Esophagus (tissue), 2 donors: ENCODE data around the gene TMEM121. TPM values are rescaled to one million over a fixed set of nuclear protein-coding genes. Genes with fewer than 3 reads are reported as not detected.

Experiments used
- H3K27ac ChIP-seq, 2 donors: one replicate each; pipeline ENCODE4 v1.5.1; 2013; ENCODE audit warnings: low read depth in 2 of 2, mild to moderate bottlenecking in 2 of 2, inconsistent platforms in 1 of 2, low read length in 1 of 2, moderate library complexity in 1 of 2
- H3K27me3 ChIP-seq, 2 donors: one replicate each; pipeline ENCODE4 v1.6.1; 2013; ENCODE audit warnings: low read length in 2 of 2, control low read depth in 1 of 2, mild to moderate bottlenecking in 1 of 2; ENCODE audit not compliant: insufficient read depth in 2 of 2, control insufficient read depth in 1 of 2
- H3K36me3 ChIP-seq, 2 donors: one replicate each; pipeline ENCODE4 v1.6.1; 2013; ENCODE audit warnings: low read length in 1 of 2; ENCODE audit not compliant: control insufficient read depth in 2 of 2, insufficient read depth in 2 of 2
- H3K4me1 ChIP-seq, 2 donors: one replicate each; pipeline ENCODE4 v1.6.1; 2013; ENCODE audit warnings: low read length in 1 of 2; ENCODE audit not compliant: control insufficient read depth in 2 of 2, insufficient read depth in 2 of 2
- H3K4me3 ChIP-seq, 2 donors: one replicate each; pipeline ENCODE4 v1.5.1; 2013; ENCODE audit warnings: low read length in 2 of 2, mild to moderate bottlenecking in 2 of 2, low read depth in 1 of 2, moderate library complexity in 1 of 2
- H3K9me3 ChIP-seq, 2 donors: one replicate each; pipeline ENCODE4 v1.6.1; 2013; ENCODE audit warnings: mild to moderate bottlenecking in 2 of 2, low read depth in 1 of 2, low read length in 1 of 2, moderate library complexity in 1 of 2; ENCODE audit not compliant: control insufficient read depth in 2 of 2, insufficient read depth in 1 of 2
- WGBS, 2 donors: extraction: QIAGEN DNeasy Blood & Tissue Kit; methylation state at CpG; one replicate each; pipeline ENCODE4 v1.1.7; 2013; 5-methylcytosine and 5-hydroxymethylcytosine counted together
- polyA plus RNA-seq, 2 donors: library from polyadenylated mRNA; stranded (reverse); fragments of 200-250 nt; gene quantifications; one replicate each; pipeline ENCODE4 v1.2.3, GENCODE V29; 2013
- donor health status: healthy with polysubstance abuse.
- donor health status: Bipolar disorder and iron deficiency.

The TMEM121 gene
- polyA plus RNA-seq, 2 donors: 0.29 to 1.3 TPM

GRCh38 chr14:105533391-105533790 is 7.0 kb downstream of the TMEM121 start:
- Histone ChIP-seq H3K4me1 (peaks cover 4 to 9% of the 10 kb centered on the region in 2 donors), H3K36me3 (no peaks in the 10 kb centered on the region), H3K27me3 (no peaks in the 10 kb centered on the region), H3K9me3 (peaks cover 0 to 7% of the 10 kb centered on the region in 2 donors), H3K27ac (no peak overlapping the region), H3K4me3 (no peak overlapping the region)
- 84 to 85% methylated on average over 9 of the region's 9 CpGs for WGBS, 2 donors

- H3K27ac ChIP-seq: no peak overlapping the region
- peaks cover 4 to 7% of the 10 kb centered on the region in 2 donors for H3K4me1 ChIP-seq
- no peaks in the 10 kb centered on the region for H3K27me3 ChIP-seq
- H3K4me3 ChIP-seq: no peak overlapping the region
- H3K36me3 ChIP-seq: no peaks in the 10 kb centered on the region
- 71% methylated on average over 21 of the region's 21 CpGs for WGBS, 2 donors
- peaks cover 0 to 5% of the 10 kb centered on the region in 2 donors for H3K9me3 ChIP-seq
Measured at GRCh38 chr14:105533811-105534498, 7.6 kb downstream of the TMEM121 start.

- no peaks in the 10 kb centered on the region for H3K9me3 ChIP-seq
- H3K4me1 ChIP-seq: peaks cover 2 to 3% of the 10 kb centered on the region in 2 donors
- H3K27ac ChIP-seq: no peak overlapping the region
- no peak overlapping the region for H3K4me3 ChIP-seq
- no peaks in the 10 kb centered on the region for H3K27me3 ChIP-seq
- no peaks in the 10 kb centered on the region for H3K36me3 ChIP-seq
- 65 to 66% methylated on average over 13 of the region's 13 CpGs for WGBS, 2 donors
Measured at GRCh38 chr14:105534586-105534985, 8.2 kb downstream of the TMEM121 start.

DNA sequence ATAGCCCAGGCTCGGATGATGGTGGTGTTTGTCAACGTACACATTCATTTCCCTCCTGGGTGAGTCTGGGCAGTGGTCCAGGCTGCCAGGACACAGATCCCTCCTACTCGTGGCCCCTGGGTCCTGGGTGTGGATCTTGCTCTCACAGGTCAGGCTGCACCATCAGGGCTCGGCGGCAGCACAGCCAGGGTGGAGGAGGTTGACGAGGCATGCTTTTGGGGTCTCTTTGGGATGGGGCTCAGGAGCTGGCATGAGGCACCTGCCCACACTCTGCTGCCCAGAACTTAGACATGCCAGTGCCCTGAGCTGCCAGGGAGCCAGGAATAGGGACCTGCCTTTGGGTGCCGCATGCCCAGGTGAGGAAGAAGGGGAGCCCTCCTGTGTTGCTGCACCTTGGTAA is 9.7 kb downstream of the TMEM121 start:
- Histone ChIP-seq H3K4me1 (peaks cover 0 to 2% of the 10 kb centered on the region in 2 donors), H3K27me3 (no peaks in the 10 kb centered on the region), H3K27ac (no peak overlapping the region), H3K4me3 (no peak overlapping the region), H3K36me3 (no peaks in the 10 kb centered on the region), H3K9me3 (no peaks in the 10 kb centered on the region)
- 76 to 82% methylated on average over 7 of the region's 7 CpGs for WGBS, 2 donors

GRCh38 chr14:105536691-105537579 is 10.6 kb downstream of the TMEM121 start:
- Histone ChIP-seq H3K9me3 (no peaks in the 10 kb centered on the region), H3K27me3 (no peaks in the 10 kb centered on the region), H3K27ac (no peak overlapping the region), H3K4me3 (no peak overlapping the region), H3K4me1 (peaks cover 0 to 2% of the 10 kb centered on the region in 2 donors), H3K36me3 (no peaks in the 10 kb centered on the region)
- WGBS, 2 donors: 73 to 74% methylated on average over 34 of the region's 34 CpGs

DNA sequence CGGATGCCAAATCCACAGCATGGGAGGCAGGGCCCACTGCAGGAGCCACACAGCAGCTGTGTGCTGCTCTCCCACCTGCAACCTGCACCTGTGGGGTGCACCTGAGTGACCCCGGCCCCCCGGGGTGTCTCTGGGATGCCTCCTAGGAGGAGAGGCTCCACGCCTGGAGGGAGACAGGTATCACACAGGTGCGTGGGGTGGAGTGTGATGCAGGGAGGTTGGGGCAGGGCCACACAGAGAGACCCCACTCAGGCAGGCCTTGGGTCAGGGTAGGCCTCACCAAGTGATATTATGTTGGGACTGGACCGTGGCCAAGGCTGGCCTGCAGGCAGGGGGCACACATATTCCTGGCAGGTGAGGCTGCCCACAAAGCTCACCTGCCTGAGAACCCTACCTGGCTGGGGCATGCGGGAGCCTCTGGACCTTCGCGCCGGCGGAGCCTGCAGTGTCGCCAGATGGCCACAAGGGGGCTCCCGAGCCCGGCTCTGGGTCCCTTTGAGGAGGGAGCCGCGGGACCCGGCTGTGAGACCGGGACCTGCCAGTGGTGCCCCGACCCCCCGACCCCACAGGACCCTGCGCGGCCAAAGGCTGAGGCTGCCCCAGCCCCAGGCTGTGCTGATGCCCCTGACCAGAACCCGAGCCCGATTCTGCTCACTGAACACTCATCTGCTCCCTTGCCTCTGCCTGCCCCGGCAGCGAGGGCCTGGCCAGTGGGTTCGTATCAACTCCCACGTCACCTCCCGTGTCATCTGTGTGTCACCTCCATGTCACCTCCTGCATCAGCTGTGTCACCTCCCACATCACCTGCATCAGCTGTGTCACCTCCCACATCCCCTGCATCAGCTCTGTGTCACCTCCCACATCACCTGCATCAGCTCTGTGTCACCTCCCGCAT is 11.4 kb downstream of the TMEM121 start:
- H3K4me3 ChIP-seq: no peak overlapping the region
- H3K27ac ChIP-seq: no peak overlapping the region
- H3K9me3 ChIP-seq: no peaks in the 10 kb centered on the region
- peaks cover 0 to 2% of the 10 kb centered on the region in 2 donors for H3K4me1 ChIP-seq
- no peaks in the 10 kb centered on the region for H3K36me3 ChIP-seq
- H3K27me3 ChIP-seq: no peaks in the 10 kb centered on the region
- WGBS, 2 donors: 20 to 28% methylated on average over 25 to 30 of the region's 30 CpGs

DNA sequence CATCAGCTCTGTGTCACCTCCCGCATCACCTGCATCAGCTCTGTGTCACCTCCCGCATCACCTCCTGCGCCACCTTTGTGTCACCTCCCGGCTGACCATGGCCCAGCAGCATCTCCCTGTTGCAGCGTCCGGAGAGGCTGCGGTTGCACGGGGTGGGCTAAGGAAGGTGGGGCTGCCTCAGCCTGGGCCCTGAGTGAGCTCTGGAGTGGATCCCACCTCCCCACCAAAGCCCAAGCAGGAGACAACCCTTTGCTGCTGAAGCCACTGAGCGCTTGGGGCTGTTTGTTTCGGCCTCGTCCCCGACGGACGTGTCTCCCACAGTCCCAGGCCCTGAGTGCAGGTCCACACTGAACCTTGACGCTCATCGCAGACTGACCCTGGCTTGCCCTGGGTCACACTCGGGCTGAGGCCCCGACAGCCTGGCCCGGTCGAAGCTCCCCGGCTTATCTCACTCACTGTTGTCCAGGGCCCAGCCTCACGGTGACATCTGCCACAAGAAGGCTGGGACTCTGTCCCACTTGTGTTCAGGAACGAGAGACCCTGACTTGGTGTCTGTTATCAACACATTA is 12.2 kb downstream of the TMEM121 start:
- no peaks in the 10 kb centered on the region for H3K27me3 ChIP-seq
- H3K4me3 ChIP-seq: no peak overlapping the region
- no peak overlapping the region for H3K27ac ChIP-seq
- H3K9me3 ChIP-seq: no peaks in the 10 kb centered on the region
- no peaks in the 10 kb centered on the region for H3K36me3 ChIP-seq
- 84% methylated on average over 23 of the region's 23 CpGs for WGBS, 2 donors
- H3K4me1 ChIP-seq: peaks cover 0 to 2% of the 10 kb centered on the region in 2 donors

- WGBS, 2 donors: 75% methylated on average over 9 of the region's 9 CpGs
- Histone ChIP-seq H3K36me3 (no peaks in the 10 kb centered on the region), H3K4me3 (no peak overlapping the region), H3K27me3 (no peaks in the 10 kb centered on the region), H3K9me3 (no peaks in the 10 kb centered on the region), H3K27ac (no peak overlapping the region), H3K4me1 (peaks cover 0 to 2% of the 10 kb centered on the region in 2 donors)
Measured at GRCh38 chr14:105540811-105541210, 14.4 kb downstream of the TMEM121 start.
